Tibial nerve (tissue), 4 donors: ENCODE measurements around the gene PRKCB.

ENCODE experiments used
- CTCF ChIP-seq, 5 experiments: fragments of 200-600 bp in 3 of 5; fragments of 450-650 bp in 2 of 5; sonication (generic) in 3 of 5; IDR thresholded peaks; one replicate each; pipeline ENCODE4 v1.5.1; 2016 to 2019; ENCODE audit warnings: antibody characterized with exemption in 5 of 5, mild to moderate bottlenecking in 3 of 5, moderate library complexity in 2 of 5
- EP300 ChIP-seq, 2 donors: sonication (generic); formaldehyde crosslinking; IDR thresholded peaks; one replicate each; pipeline ENCODE4 v1.6.1; 2017; ENCODE audit warnings: antibody characterized with exemption in 2 of 2, mild to moderate bottlenecking in 1 of 2
- POLR2A ChIP-seq, 2 donors: fragments of 450-650 bp; IDR thresholded peaks; one replicate each; pipeline ENCODE4 v1.6.1; 2017; ENCODE audit warnings: antibody characterized with exemption in 2 of 2, mild to moderate bottlenecking in 2 of 2, moderate library complexity in 2 of 2

- TF ChIP-seq CTCF (IDR thresholded peaks at IDR 0.05) (no peak), EP300 (IDR thresholded peaks at IDR 0.05) (no peak), POLR2A (IDR thresholded peaks at IDR 0.05) (no peak)
Measured at GRCh38 chr16:24204150-24204665, 368.4 kb downstream of the PRKCB start.
